Activated naive CD4-positive, alpha-beta T cell treated with anti-CD3 and anti-CD28 coated beads, Interleukin-2, amount 50 U/mL, for 72 hours (primary cell): ENCODE results near the gene KRTAP4-16. TPM values are rescaled to one million over a fixed set of nuclear protein-coding genes. Genes with fewer than 3 reads are reported as not detected.
"Not testable (repeated sequence)": the region's sequence is repeated elsewhere in the genome, so short reads cannot be mapped to it uniquely, and the experiment has no call there.

Experiments used
- ATAC-seq, 2 donors: fragments of 150-1000 bp; cut with Tn5 transposase; 2 replicates each; pipeline ENCODE4 v1.10.0; 2021; ENCODE audit warnings: mild to moderate bottlenecking in 2 of 2, moderate library complexity in 2 of 2
- DNase-seq, 2 donors: peaks; one replicate each; pipeline ENCODE4 v3.0.0; 2021 to 2022; ENCODE audit warnings: low spot score in 2 of 2
- H3K27ac Mint-ChIP-seq, 2 donors: one replicate each; pipeline ENCODE4 v1.8.0; 2022; ENCODE audit warnings: mild to moderate bottlenecking in 2 of 2, mixed read lengths in 2 of 2
- H3K36me3 Mint-ChIP-seq, 2 donors: one replicate each; pipeline ENCODE4 v1.8.0; 2022; ENCODE audit warnings: mixed read lengths in 2 of 2
- H3K9me3 Mint-ChIP-seq, 2 donors: one replicate each; pipeline ENCODE4 v1.8.0; 2022; ENCODE audit warnings: mixed read lengths in 2 of 2
- total RNA-seq, 2 donors: library from RNA; stranded (reverse); gene quantifications; one replicate each; pipeline ENCODE4 v1.2.3, GENCODE V29; 2022

Gene KRTAP4-16
- total RNA-seq, 2 donors from 2014 or later: not detected

DNA sequence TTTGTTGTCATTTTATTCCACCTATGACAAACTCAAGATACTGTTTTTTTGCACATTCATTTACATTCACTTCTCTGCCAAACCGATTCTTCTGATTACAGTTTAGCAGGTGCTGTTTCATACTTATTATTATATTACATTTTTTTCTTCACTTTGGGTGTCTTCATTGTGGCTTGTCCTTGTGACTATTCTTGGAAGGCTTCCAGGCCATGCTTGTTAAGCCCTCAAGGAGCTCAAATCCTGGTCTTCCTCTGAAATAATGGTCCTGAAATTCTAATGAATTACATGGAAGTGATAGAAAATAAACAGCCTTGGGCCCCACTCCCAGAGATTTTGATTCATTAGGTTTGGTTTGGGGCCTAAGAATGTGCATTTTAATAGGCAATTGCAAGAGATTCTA lies 37.7 kb downstream of the KRTAP4-16 start:
- no peak for ATAC-seq
- H3K27ac Mint-ChIP-seq: no peak overlapping the region
- no peaks in the 10 kb centered on the region for H3K36me3 Mint-ChIP-seq
- H3K9me3 Mint-ChIP-seq: no peaks in the 10 kb centered on the region
- DNase-seq: no peak

GRCh38 chr17:41063449-41063848 lies 38.6 kb downstream of the KRTAP4-16 start:
- no peak for ATAC-seq
- no peak overlapping the region for H3K27ac Mint-ChIP-seq
- H3K36me3 Mint-ChIP-seq: no peaks in the 10 kb centered on the region
- no peaks in the 10 kb centered on the region for H3K9me3 Mint-ChIP-seq
- no peak for DNase-seq

GRCh38 chr17:41061964-41062363 lies 40.0 kb downstream of the KRTAP4-16 start:
- H3K36me3 Mint-ChIP-seq: peaks cover 0 to 4% of the 10 kb centered on the region in 2 donors
- DNase-seq: no peak
- ATAC-seq: no peak
- H3K27ac Mint-ChIP-seq: no peak overlapping the region
- H3K9me3 Mint-ChIP-seq: peaks cover 3 to 5% of the 10 kb centered on the region in 2 donors

GRCh38 chr17:41060052-41060604 lies 41.9 kb downstream of the KRTAP4-16 start, which contains the start of gene KRTAP2-3:
Gene KRTAP2-3, minus strand, starts transcription at chr17:41060114. Its CDS starts 64 bp downstream, at chr17:41060050.
- ATAC-seq: no peak
- H3K36me3 Mint-ChIP-seq: peaks cover 0 to 4% of the 10 kb centered on the region in 2 donors
- DNase-seq: no peak
- no peak within 1 kb of the TSS for H3K27ac Mint-ChIP-seq
- peaks cover 3 to 5% of the 10 kb centered on the region in 2 donors for H3K9me3 Mint-ChIP-seq

GRCh38 chr17:41059276-41060051 lies 42.5 kb downstream of the KRTAP4-16 start:
- H3K36me3 Mint-ChIP-seq, DNase-seq, ATAC-seq, H3K27ac Mint-ChIP-seq, H3K9me3 Mint-ChIP-seq: not testable (repeated sequence)

DNA sequence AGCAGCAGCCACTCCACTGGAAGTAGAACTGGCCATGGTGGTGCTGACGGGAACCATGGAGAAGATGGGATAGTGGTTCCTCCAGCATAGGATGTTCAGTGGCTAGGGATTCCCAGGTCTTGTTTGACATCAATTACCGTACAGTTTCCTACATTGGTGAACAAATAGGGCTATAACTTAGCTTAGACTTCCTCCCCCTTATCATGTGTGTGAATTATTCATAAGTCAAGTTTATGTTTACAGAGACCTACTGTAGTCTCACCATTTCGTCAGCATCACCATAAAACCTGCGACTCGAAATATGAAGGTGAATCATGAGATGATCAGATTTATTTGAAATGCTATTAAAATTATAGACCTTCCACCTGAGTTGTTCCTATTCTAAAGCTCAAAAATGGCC lies 43.3 kb downstream of the KRTAP4-16 start:
- Mint-ChIP-seq H3K9me3 (peaks cover 3 to 5% of the 10 kb centered on the region in 2 donors), H3K36me3 (peaks cover 0 to 4% of the 10 kb centered on the region in 2 donors), H3K27ac (no peak overlapping the region)
- no peak for ATAC-seq
- DNase-seq: no peak

- DNase-seq (no peak), ATAC-seq (no peak)
- Mint-ChIP-seq H3K9me3 (peaks cover 3 to 8% of the 10 kb centered on the region in 2 donors), H3K27ac (no peak overlapping the region), H3K36me3 (peaks cover 0 to 4% of the 10 kb centered on the region in 2 donors)
These were observed 44.5 kb downstream of the KRTAP4-16 start for GRCh38 chr17:41057547-41057946.

- not testable (repeated sequence) for H3K36me3 Mint-ChIP-seq, H3K27ac Mint-ChIP-seq, ATAC-seq, H3K9me3 Mint-ChIP-seq, DNase-seq
These were observed 46.9 kb downstream of the KRTAP4-16 start, which contains the start of gene KRTAP2-2 for GRCh38 chr17:41055130-41055529. Gene KRTAP2-2, minus strand, starts transcription at chr17:41055230. Its CDS starts 19 bp downstream, at chr17:41055211.

DNA sequence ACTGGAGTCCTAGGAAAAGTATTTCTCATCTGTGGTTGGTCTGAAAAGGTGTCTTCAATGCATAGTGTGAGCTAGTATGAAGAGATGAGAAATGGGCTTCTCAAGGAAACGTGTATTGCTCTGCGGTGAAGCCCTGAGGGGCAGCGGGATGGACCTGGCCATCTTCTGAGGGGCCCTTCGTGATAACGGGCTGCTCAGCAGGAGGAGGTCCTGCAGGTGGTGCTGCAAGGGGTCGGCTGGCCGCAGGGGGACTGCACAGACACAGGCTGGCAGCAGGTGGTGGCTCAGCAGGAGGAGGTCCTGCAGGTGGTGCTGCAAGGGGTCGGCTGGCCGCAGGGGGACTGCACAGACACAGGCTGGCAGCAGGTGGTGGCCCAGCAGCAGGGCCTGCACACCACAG lies 47.5 kb downstream of the KRTAP4-16 start:
- H3K36me3 Mint-ChIP-seq, H3K9me3 Mint-ChIP-seq, H3K27ac Mint-ChIP-seq, DNase-seq, ATAC-seq: not testable (repeated sequence)

- H3K27ac Mint-ChIP-seq: no peak overlapping the region
- H3K9me3 Mint-ChIP-seq: peaks cover 3 to 8% of the 10 kb centered on the region in 2 donors
- H3K36me3 Mint-ChIP-seq: peaks cover 0 to 4% of the 10 kb centered on the region in 2 donors
- ATAC-seq: no peak
- no peak for DNase-seq
These were observed 48.0 kb downstream of the KRTAP4-16 start for GRCh38 chr17:41054025-41054424.

DNA sequence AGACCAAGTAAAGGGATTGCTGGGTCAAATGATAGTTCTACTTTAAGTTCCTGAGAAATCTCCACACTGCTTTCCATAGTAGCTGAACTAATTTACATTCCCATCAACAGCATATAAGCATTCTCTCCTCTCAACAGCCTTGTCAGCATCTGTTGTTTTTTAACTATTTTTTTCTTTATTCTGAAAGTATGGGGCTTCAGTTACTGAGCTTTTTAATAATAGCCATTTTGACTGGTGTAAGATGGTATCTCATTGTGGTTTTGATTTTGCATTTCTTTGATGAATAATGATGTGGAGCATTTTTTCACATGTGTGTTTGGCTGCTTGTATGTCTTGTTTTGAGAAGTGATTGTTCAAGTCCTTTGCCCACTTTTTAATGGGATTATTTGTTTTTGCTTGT lies 49.4 kb downstream of the KRTAP4-16 start:
- ATAC-seq (no peak), DNase-seq (no peak)
- H3K27ac Mint-ChIP-seq: no peak overlapping the region
- H3K36me3 Mint-ChIP-seq: peaks cover 0 to 2% of the 10 kb centered on the region in 2 donors
- H3K9me3 Mint-ChIP-seq: peaks cover 1 to 6% of the 10 kb centered on the region in 2 donors

Other genes with a start within 250 kb of the KRTAP4-16 start
- not detected for gene KRT12, start 235.0 kb downstream of the KRTAP4-16 start, total RNA-seq
- not detected for gene KRT20, start 217.0 kb downstream of the KRTAP4-16 start, total RNA-seq
- not detected for gene KRT23, start 164.6 kb downstream of the KRTAP4-16 start, total RNA-seq
- not detected for gene KRT39, start 135.3 kb downstream of the KRTAP4-16 start, total RNA-seq
- not detected for gene KRT40, start 117.9 kb downstream of the KRTAP4-16 start, total RNA-seq
- gene KRTAP3-3, start 108.0 kb downstream of the KRTAP4-16 start, total RNA-seq: not detected
- gene KRTAP3-2, start 102.3 kb downstream of the KRTAP4-16 start, total RNA-seq: not detected
- gene KRTAP3-1, start 93.1 kb downstream of the KRTAP4-16 start, total RNA-seq: not detected
- gene KRTAP1-5, start 75.0 kb downstream of the KRTAP4-16 start, total RNA-seq: not detected
- not detected for gene KRTAP1-4, start 72.0 kb downstream of the KRTAP4-16 start, total RNA-seq
- gene KRTAP1-3, start 67.3 kb downstream of the KRTAP4-16 start, total RNA-seq: not detected
- not detected for gene KRTAP1-1, start 60.8 kb downstream of the KRTAP4-16 start, total RNA-seq
- gene KRTAP2-1, start 54.9 kb downstream of the KRTAP4-16 start, total RNA-seq: not detected
- gene KRTAP2-2, start 47.0 kb downstream of the KRTAP4-16 start, total RNA-seq: not detected
- not detected for gene KRTAP2-3, start 42.1 kb downstream of the KRTAP4-16 start, total RNA-seq
- not detected for gene KRTAP2-4, start 36.3 kb downstream of the KRTAP4-16 start, total RNA-seq
- gene KRTAP4-7, start 18.1 kb downstream of the KRTAP4-16 start, total RNA-seq: not detected
- gene KRTAP4-8, start 4.1 kb downstream of the KRTAP4-16 start, total RNA-seq: not detected
- gene KRTAP4-9, start 3.2 kb upstream of the KRTAP4-16 start, total RNA-seq: not detected
- gene KRTAP4-11, start 16.2 kb upstream of the KRTAP4-16 start, total RNA-seq: not detected
- gene KRTAP4-12, start 22.0 kb upstream of the KRTAP4-16 start, total RNA-seq: not detected
- not detected for gene KRTAP4-6, start 38.3 kb upstream of the KRTAP4-16 start, total RNA-seq
- gene KRTAP4-5, start 47.6 kb upstream of the KRTAP4-16 start, total RNA-seq: not detected
- gene KRTAP4-4, start 58.5 kb upstream of the KRTAP4-16 start, total RNA-seq: not detected
- not detected for gene KRTAP4-3, start 66.0 kb upstream of the KRTAP4-16 start, total RNA-seq
- not detected for gene KRTAP4-2, start 76.0 kb upstream of the KRTAP4-16 start, total RNA-seq
- gene KRTAP4-1, start 82.7 kb upstream of the KRTAP4-16 start, total RNA-seq: not detected
- not detected for gene KRTAP9-1, start 87.7 kb upstream of the KRTAP4-16 start, total RNA-seq
- not detected for gene KRTAP9-2, start 124.4 kb upstream of the KRTAP4-16 start, total RNA-seq
- not detected for gene KRTAP9-3, start 130.2 kb upstream of the KRTAP4-16 start, total RNA-seq
- gene KRTAP9-8, start 135.8 kb upstream of the KRTAP4-16 start, total RNA-seq: not detected
- not detected for gene KRTAP9-4, start 147.5 kb upstream of the KRTAP4-16 start, total RNA-seq
- not detected for gene KRTAP9-9, start 153.2 kb upstream of the KRTAP4-16 start, total RNA-seq
- not detected for gene KRTAP9-6, start 163.2 kb upstream of the KRTAP4-16 start, total RNA-seq
- not detected for gene KRTAP9-7, start 173.5 kb upstream of the KRTAP4-16 start, total RNA-seq
- gene KRTAP29-1, start 200.6 kb upstream of the KRTAP4-16 start, total RNA-seq: not detected
- gene KRTAP16-1, start 207.1 kb upstream of the KRTAP4-16 start, total RNA-seq: not detected
- not detected for gene KRTAP17-1, start 213.5 kb upstream of the KRTAP4-16 start, total RNA-seq
- gene KRT33A, start 248.6 kb upstream of the KRTAP4-16 start, total RNA-seq: not detected